ENCODE measurements around the gene ZNF317.

GRCh38 chr19:9165261-9165660 lies 25.1 kb downstream of the ZNF317 start:
- TF ChIP-seq ZNF263 (CRISPR knock-in tag; IDR thresholded peaks at IDR 0.05) (no peak), PHF21A (CRISPR knock-in tag; IDR thresholded peaks at IDR 0.05) (no peak), ZNF687 (CRISPR knock-in tag; IDR thresholded peaks at IDR 0.05) (no peak), MED13 (CRISPR knock-in tag; IDR thresholded peaks at IDR 0.05) (no peak), FOXM1 (CRISPR knock-in tag; IDR thresholded peaks at IDR 0.05) (no peak), ZNF792 (CRISPR knock-in tag; IDR thresholded peaks at IDR 0.05) (no peak), POLR2A (IDR thresholded peaks at IDR 0.05; ENCODE audit: insufficient read depth in 1 of 2, low read depth in 2 of 2, low read length in 2 of 2) (no peak), TAF1 (CRISPR knock-in tag; IDR thresholded peaks at IDR 0.05) (no peak), TMF1 (CRISPR knock-in tag; IDR thresholded peaks at IDR 0.05; ENCODE audit: low read depth) (no peak), TBP (CRISPR knock-in tag; IDR thresholded peaks at IDR 0.05) (no peak)

Data from HepG2 (cell line).